ENCODE results near the gene GNAO1. TPM values are rescaled to one million over a fixed set of nuclear protein-coding genes. Genes with fewer than 3 reads are reported as not detected.

Gene GNAO1
- total and polyA plus RNA-seq, 2 of the 13 experiments (the other 11 are each of a cell fraction or from before 2014, with no cell fraction given): not detected

DNA sequence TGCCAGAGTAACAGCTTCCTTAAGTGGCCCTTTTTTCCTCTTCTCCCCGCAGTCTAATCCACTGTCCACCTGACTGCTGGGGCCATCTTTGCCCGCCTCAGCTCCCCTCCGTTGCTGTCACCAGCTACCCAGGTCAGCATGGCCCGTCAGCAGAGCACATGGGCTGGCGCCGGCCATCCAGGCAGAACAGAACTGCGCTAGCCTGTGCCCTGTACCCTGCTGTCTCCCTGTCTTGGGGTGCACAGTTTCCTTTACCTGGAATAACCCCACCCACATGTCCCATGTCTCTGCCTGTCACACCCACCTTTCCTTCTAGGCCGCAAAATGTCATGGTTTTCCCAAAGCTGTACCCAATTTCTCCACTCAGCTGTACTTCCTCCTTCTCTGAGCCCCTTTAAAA is 55.7 kb downstream of the GNAO1 start:
- DNase-seq (ENCODE audit: low spot score): no peak
- WGBS (ENCODE audit: low lambda C conversion rate): 74% methylated on average over 8 of the region's 8 CpGs
- Histone ChIP-seq H3K9me3 (ENCODE audit: low read length) (no peaks in the 10 kb centered on the region), H3K27me3 (ENCODE audit: control insufficient read depth in 1 of 2, insufficient read depth in 2 of 2, low read length in 2 of 2) (peaks cover 0 to 11% of the 10 kb centered on the region in 2 experiments; a peak in 2 of 5 replicates), H2AFZ (ENCODE audit: low read length) (no peak overlapping the region), H3K27ac (ENCODE audit: extremely low read length, insufficient read depth, low read length) (no peak overlapping the region), H3K79me2 (ENCODE audit: insufficient read depth, low read length) (no peaks in the 10 kb centered on the region), H3K4me3 (replicated peaks in 1 of 3; ENCODE audit: insufficient read depth in 1 of 3, low read depth in 2 of 3, low read length in 3 of 3) (no peak overlapping the region), H4K20me1 (ENCODE audit: insufficient read depth, low read length) (no peaks in the 10 kb centered on the region), H3K4me2 (ENCODE audit: low read depth, low read length) (no peak overlapping the region), H3K4me1 (ENCODE audit: insufficient read depth, low read length) (no peaks in the 10 kb centered on the region), H3K9ac (ENCODE audit: insufficient read depth, low read depth, low read length) (no peak overlapping the region), H3K36me3 (replicated peaks in 1 of 2; ENCODE audit: control insufficient read depth in 1 of 2, insufficient read depth in 2 of 2, low read length in 2 of 2) (no peaks in the 10 kb centered on the region)
- no peak for ATAC-seq
- no peak for FAIRE-seq
- BruUV-seq (replicated peaks): no TSS peak
- CTCF ChIA-PET (ENCODE audit: low intra/inter-chr PET ratio, low total read pairs): no interaction called here
- POLR2A ChIA-PET: no interaction called here
- intact Hi-C loops (cut with micrococcal nuclease; ENCODE audit: unreplicated experiment) (no loop called here), in situ Hi-C loops (cut with HindIII; ENCODE audit: extremely low pct_ligation_motif_present, low pct_unique_long_range_greater_than_20kb) (no loop called here)
- no peak for TF ChIP-seq ZFY (CRISPR knock-in tag; IDR thresholded peaks at IDR 0.05)
- TF ChIP-seq ZNF12 (CRISPR knock-in tag; IDR thresholded peaks at IDR 0.05): no peak
- TF ChIP-seq, protein P1, sequence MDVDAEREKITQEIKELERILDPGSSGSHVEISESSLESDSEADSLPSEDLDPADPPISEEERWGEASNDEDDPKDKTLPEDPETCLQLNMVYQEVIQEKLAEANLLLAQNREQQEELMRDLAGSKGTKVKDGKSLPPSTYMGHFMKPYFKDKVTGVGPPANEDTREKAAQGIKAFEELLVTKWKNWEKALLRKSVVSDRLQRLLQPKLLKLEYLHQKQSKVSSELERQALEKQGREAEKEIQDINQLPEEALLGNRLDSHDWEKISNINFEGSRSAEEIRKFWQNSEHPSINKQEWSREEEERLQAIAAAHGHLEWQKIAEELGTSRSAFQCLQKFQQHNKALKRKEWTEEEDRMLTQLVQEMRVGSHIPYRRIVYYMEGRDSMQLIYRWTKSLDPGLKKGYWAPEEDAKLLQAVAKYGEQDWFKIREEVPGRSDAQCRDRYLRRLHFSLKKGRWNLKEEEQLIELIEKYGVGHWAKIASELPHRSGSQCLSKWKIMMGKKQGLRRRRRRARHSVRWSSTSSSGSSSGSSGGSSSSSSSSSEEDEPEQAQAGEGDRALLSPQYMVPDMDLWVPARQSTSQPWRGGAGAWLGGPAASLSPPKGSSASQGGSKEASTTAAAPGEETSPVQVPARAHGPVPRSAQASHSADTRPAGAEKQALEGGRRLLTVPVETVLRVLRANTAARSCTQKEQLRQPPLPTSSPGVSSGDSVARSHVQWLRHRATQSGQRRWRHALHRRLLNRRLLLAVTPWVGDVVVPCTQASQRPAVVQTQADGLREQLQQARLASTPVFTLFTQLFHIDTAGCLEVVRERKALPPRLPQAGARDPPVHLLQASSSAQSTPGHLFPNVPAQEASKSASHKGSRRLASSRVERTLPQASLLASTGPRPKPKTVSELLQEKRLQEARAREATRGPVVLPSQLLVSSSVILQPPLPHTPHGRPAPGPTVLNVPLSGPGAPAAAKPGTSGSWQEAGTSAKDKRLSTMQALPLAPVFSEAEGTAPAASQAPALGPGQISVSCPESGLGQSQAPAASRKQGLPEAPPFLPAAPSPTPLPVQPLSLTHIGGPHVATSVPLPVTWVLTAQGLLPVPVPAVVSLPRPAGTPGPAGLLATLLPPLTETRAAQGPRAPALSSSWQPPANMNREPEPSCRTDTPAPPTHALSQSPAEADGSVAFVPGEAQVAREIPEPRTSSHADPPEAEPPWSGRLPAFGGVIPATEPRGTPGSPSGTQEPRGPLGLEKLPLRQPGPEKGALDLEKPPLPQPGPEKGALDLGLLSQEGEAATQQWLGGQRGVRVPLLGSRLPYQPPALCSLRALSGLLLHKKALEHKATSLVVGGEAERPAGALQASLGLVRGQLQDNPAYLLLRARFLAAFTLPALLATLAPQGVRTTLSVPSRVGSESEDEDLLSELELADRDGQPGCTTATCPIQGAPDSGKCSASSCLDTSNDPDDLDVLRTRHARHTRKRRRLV (CRISPR knock-in tag; IDR thresholded peaks at IDR 0.05): no peak
- TF ChIP-seq, protein P2, sequence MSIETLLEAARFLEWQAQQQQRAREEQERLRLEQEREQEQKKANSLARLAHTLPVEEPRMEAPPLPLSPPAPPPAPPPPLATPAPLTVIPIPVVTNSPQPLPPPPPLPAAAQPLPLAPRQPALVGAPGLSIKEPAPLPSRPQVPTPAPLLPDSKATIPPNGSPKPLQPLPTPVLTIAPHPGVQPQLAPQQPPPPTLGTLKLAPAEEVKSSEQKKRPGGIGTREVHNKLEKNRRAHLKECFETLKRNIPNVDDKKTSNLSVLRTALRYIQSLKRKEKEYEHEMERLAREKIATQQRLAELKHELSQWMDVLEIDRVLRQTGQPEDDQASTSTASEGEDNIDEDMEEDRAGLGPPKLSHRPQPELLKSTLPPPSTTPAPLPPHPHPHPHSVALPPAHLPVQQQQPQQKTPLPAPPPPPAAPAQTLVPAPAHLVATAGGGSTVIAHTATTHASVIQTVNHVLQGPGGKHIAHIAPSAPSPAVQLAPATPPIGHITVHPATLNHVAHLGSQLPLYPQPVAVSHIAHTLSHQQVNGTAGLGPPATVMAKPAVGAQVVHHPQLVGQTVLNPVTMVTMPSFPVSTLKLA (IDR thresholded peaks at IDR 0.05): peak; percentile 83
- no peak for TF ChIP-seq IKZF4 (CRISPR knock-in tag; IDR thresholded peaks at IDR 0.05; ENCODE audit: borderline replicate concordance, low read depth, not compliant biosample characterization)
- TF ChIP-seq NONO (IDR thresholded peaks at IDR 0.05): no peak
- TF ChIP-seq NONO (CRISPR knock-in tag; conservative IDR thresholded peaks at IDR 0.05): no peak
- TF ChIP-seq, protein P3, sequence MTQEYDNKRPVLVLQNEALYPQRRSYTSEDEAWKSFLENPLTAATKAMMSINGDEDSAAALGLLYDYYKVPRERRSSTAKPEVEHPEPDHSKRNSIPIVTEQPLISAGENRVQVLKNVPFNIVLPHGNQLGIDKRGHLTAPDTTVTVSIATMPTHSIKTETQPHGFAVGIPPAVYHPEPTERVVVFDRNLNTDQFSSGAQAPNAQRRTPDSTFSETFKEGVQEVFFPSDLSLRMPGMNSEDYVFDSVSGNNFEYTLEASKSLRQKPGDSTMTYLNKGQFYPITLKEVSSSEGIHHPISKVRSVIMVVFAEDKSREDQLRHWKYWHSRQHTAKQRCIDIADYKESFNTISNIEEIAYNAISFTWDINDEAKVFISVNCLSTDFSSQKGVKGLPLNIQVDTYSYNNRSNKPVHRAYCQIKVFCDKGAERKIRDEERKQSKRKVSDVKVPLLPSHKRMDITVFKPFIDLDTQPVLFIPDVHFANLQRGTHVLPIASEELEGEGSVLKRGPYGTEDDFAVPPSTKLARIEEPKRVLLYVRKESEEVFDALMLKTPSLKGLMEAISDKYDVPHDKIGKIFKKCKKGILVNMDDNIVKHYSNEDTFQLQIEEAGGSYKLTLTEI (CRISPR knock-in tag; conservative IDR thresholded peaks at IDR 0.05): no peak
- TF ChIP-seq FOXM1 (CRISPR knock-in tag; IDR thresholded peaks at IDR 0.05): no peak

Measured in HepG2 (cell line).